Trophoblast cell (in vitro differentiated cells and primary cell): ENCODE measurements around the gene TJP2.

Source experiments
- DNase-seq, 2 donors: peaks; one replicate each; pipeline ENCODE4 v3.0.0-alpha.2; 2016
- H2AFZ ChIP-seq: 2 replicates; pipeline ENCODE4 v1.6.1; 2013; ENCODE audit warnings: low read length, moderate library complexity, mild to moderate bottlenecking; ENCODE audit not compliant: insufficient read depth, poor library complexity
- H2AK5ac ChIP-seq: 2 replicates; pipeline ENCODE4 v1.6.1; 2013; ENCODE audit warnings: mild to moderate bottlenecking, low read length
- H2BK120ac ChIP-seq: 2 replicates; pipeline ENCODE4 v1.6.1; 2013; ENCODE audit warnings: low read length, mild to moderate bottlenecking, moderate library complexity; ENCODE audit not compliant: insufficient read depth, poor library complexity
- H2BK12ac ChIP-seq: 2 replicates; pipeline ENCODE4 v1.6.1; 2013; ENCODE audit warnings: mild to moderate bottlenecking, low read length, moderate library complexity
- H2BK5ac ChIP-seq: 2 replicates; pipeline ENCODE4 v1.6.1; 2013; ENCODE audit warnings: low read length, low read depth, moderate library complexity, mild to moderate bottlenecking; ENCODE audit not compliant: poor library complexity
- H3K14ac ChIP-seq: 2 replicates; pipeline ENCODE4 v1.6.1; 2013; ENCODE audit warnings: mild to moderate bottlenecking, low read length
- H3K18ac ChIP-seq: 2 replicates; pipeline ENCODE4 v1.6.1; 2013; ENCODE audit warnings: mild to moderate bottlenecking, low read length
- H3K23ac ChIP-seq: 2 replicates; pipeline ENCODE4 v1.6.1; 2013; ENCODE audit warnings: low read length
- H3K27ac ChIP-seq: 2 replicates; pipeline ENCODE4 v1.5.1; 2013; ENCODE audit warnings: low read depth, mild to moderate bottlenecking, inconsistent platforms, low read length, moderate library complexity
- H3K27me3 ChIP-seq: 2 replicates; pipeline ENCODE4 v1.6.1; 2013; ENCODE audit warnings: inconsistent platforms, mild to moderate bottlenecking, low read length, moderate library complexity; ENCODE audit not compliant: insufficient read depth
- H3K36me3 ChIP-seq, 2 experiments: 1 replicate in 1 of 2; 2 replicates in 1 of 2; pipeline ENCODE4 v1.6.1; 2013; ENCODE audit warnings: low read length in 2 of 2, mild to moderate bottlenecking in 2 of 2, moderate library complexity in 1 of 2; ENCODE audit not compliant: insufficient read depth in 2 of 2, control insufficient read depth in 1 of 2
- H3K4ac ChIP-seq: 2 replicates; pipeline ENCODE4 v1.6.1; 2013; ENCODE audit warnings: low read depth, mild to moderate bottlenecking, low read length, moderate library complexity
- H3K4me1 ChIP-seq, 2 experiments: 1 replicate in 1 of 2; 2 replicates in 1 of 2; pipeline ENCODE4 v1.6.1; 2013; ENCODE audit warnings: low read length in 2 of 2, mild to moderate bottlenecking in 2 of 2, moderate library complexity in 1 of 2; ENCODE audit not compliant: insufficient read depth in 2 of 2, control insufficient read depth in 1 of 2
- H3K4me2 ChIP-seq: 2 replicates; pipeline ENCODE4 v1.6.1; 2013; ENCODE audit warnings: inconsistent platforms, mild to moderate bottlenecking, low read length, moderate library complexity
- H3K4me3 ChIP-seq: 2 replicates; pipeline ENCODE4 v1.5.1; 2013; ENCODE audit warnings: mild to moderate bottlenecking, low read depth, low read length, inconsistent platforms
- H3K79me1 ChIP-seq: one replicate; pipeline ENCODE4 v1.6.1; 2013; ENCODE audit warnings: low read length
- H3K79me2 ChIP-seq: 2 replicates; pipeline ENCODE4 v1.6.1; 2013; ENCODE audit warnings: low read length, mild to moderate bottlenecking; ENCODE audit not compliant: control insufficient read depth, insufficient read depth, poor library complexity
- H3K9ac ChIP-seq: 2 replicates; pipeline ENCODE4 v1.6.1; 2013; ENCODE audit warnings: mild to moderate bottlenecking, low read length
- H3K9me3 ChIP-seq: 2 replicates; pipeline ENCODE4 v1.6.1; 2013; ENCODE audit warnings: low read depth, mild to moderate bottlenecking, control low read depth, inconsistent platforms, low read length; ENCODE audit not compliant: insufficient read depth
- H4K12ac ChIP-seq: 2 replicates; pipeline ENCODE4 v1.6.1; 2013; ENCODE audit warnings: low read depth, mild to moderate bottlenecking, low read length, moderate library complexity
- H4K8ac ChIP-seq: 2 replicates; pipeline ENCODE4 v1.6.1; 2013; ENCODE audit warnings: low read depth, mild to moderate bottlenecking, low read length, moderate library complexity
- H4K91ac ChIP-seq: one replicate; pipeline ENCODE4 v1.6.1; 2013; ENCODE audit warnings: low read depth, mild to moderate bottlenecking, low read length, moderate library complexity
- WGBS: extraction: QIAGEN DNeasy Blood & Tissue Kit; methylation state at CpG from one replicate; pipeline ENCODE4 v1.1.7; 2013; ENCODE audit warnings: missing lambda C conversion rate; ENCODE audit not compliant: insufficient read length, insufficient coverage; ENCODE audit errors: extremely low coverage; 5-methylcytosine and 5-hydroxymethylcytosine counted together

Gene TJP2

DNA sequence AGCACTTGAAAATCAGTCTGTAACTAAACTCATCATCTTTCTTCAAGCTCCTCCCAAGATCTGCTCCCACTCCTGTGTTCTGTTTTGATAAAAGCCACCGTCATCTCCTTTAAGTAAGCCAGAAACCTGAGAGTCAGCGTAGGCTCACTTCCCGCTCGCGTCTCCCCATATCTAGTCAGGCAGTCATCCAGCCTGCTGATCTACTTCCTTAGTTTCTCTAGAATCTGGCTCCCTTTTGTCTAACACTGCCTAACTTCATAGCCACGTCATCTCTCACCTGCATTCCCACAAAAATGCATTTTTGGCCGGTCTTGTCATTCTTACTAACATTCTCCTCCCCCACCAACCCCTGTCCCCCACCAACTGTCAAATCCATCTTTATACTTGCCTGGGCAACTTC is 3.0 kb upstream of the TJP2 start:
- peak; percentile 79 to 86 for DNase-seq
- H2BK120ac ChIP-seq: no peak overlapping the region
- no peaks in the 10 kb centered on the region for H3K36me3 ChIP-seq
- no peak overlapping the region for H4K12ac ChIP-seq
- peak overlapping the region; percentile 69 for H3K27ac ChIP-seq
- H3K18ac ChIP-seq: no peak overlapping the region
- no peak overlapping the region for H2AK5ac ChIP-seq
- no peak overlapping the region for H2BK5ac ChIP-seq
- peaks cover 24% of the 10 kb centered on the region for H3K79me1 ChIP-seq
- H3K9ac ChIP-seq: no peak overlapping the region
- no peaks in the 10 kb centered on the region for H3K9me3 ChIP-seq
- H3K4me1 ChIP-seq: peaks cover 0 to 12% of the 10 kb centered on the region in 2 experiments
- no peak overlapping the region for H4K91ac ChIP-seq
- no peak overlapping the region for H2AFZ ChIP-seq
- H3K27me3 ChIP-seq: no peaks in the 10 kb centered on the region
- H3K79me2 ChIP-seq: peaks cover 19% of the 10 kb centered on the region
- H3K4me3 ChIP-seq: no peak overlapping the region
- WGBS: no CpG with 5 or more reads among the region's 7 CpGs
- H4K8ac ChIP-seq: no peak overlapping the region
- H2BK12ac ChIP-seq: no peak overlapping the region
- no peak overlapping the region for H3K23ac ChIP-seq
- no peak overlapping the region for H3K14ac ChIP-seq
- H3K4me2 ChIP-seq: peak overlapping the region; percentile 24
- no peak overlapping the region for H3K4ac ChIP-seq

DNA sequence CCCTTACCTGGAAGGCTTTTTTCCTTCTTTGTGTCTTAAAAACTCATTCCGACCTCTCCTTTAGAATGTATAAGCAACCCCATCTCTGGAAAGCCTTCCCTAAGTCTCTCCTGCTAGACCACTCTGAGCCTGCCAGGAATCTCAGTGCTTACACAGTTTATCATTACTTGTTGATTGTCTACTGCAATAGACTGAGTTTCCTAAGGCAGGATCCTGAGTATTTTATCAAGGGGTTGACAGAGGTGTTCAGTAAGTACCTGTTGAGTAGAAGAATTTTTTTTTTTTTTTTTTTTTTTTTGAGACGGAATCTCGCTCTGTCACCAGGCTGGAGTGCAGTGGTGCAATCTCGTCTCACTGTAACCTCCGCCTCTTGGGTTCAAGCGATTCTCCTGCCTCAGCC is 2.6 kb upstream of the TJP2 start:
- Histone ChIP-seq H2AK5ac (no peak overlapping the region), H3K79me2 (peaks cover 20% of the 10 kb centered on the region), H2AFZ (no peak overlapping the region), H3K9me3 (no peaks in the 10 kb centered on the region), H2BK12ac (peak overlapping the region; percentile 44), H4K91ac (peak overlapping the region; percentile 76), H2BK5ac (peak overlapping the region; percentile 81), H3K27me3 (no peaks in the 10 kb centered on the region), H3K23ac (no peak overlapping the region), H3K4ac (no peak overlapping the region), H3K4me1 (peaks cover 0 to 15% of the 10 kb centered on the region in 2 experiments), H3K79me1 (peaks cover 24% of the 10 kb centered on the region), H3K4me2 (peak overlapping the region; percentile 24), H3K36me3 (no peaks in the 10 kb centered on the region), H3K9ac (no peak overlapping the region), H3K27ac (peak overlapping the region; percentile 69), H3K4me3 (no peak overlapping the region), H3K14ac (no peak overlapping the region), H3K18ac (no peak overlapping the region), H4K12ac (no peak overlapping the region), H2BK120ac (peak overlapping the region; percentile 90), H4K8ac (no peak overlapping the region)
- no CpG with 5 or more reads among the region's 6 CpGs for whole genome bisulfite sequencing
- DNase-seq: peak; percentile 34 to 69

DNA sequence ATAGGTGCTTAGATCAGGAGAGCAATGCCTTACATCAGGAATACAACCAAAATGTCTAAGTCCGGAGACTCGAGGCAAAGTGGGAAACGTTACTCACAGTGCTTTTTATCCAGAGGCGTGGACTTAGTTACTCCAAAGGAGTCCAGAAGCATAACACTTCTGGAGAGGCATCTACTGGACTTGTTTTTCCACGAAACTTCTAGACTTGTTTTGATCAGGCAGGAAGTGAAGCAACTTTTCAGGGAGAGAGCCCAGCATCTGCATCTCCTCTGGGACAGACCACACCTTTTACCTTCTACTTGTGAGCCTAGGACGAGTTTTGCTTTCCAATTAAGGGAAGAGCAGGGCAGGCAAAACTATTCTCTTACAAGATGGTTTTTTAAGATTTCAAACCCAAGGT is 1.2 kb upstream of the TJP2 start:
- H3K4ac ChIP-seq: peak overlapping the region; percentile 44
- no peak overlapping the region for H3K9ac ChIP-seq
- H4K8ac ChIP-seq: no peak overlapping the region
- no peak overlapping the region for H4K91ac ChIP-seq
- H3K79me1 ChIP-seq: peaks cover 26% of the 10 kb centered on the region
- no peaks in the 10 kb centered on the region for H3K36me3 ChIP-seq
- no peak for DNase-seq
- H3K9me3 ChIP-seq: no peaks in the 10 kb centered on the region
- no peak overlapping the region for H2AFZ ChIP-seq
- peak overlapping the region; percentile 68 for H2BK12ac ChIP-seq
- H4K12ac ChIP-seq: no peak overlapping the region
- no peak overlapping the region for H2BK5ac ChIP-seq
- peaks cover 4 to 23% of the 10 kb centered on the region in 2 experiments for H3K4me1 ChIP-seq
- no peak overlapping the region for H3K4me2 ChIP-seq
- H3K27me3 ChIP-seq: no peaks in the 10 kb centered on the region
- H3K4me3 ChIP-seq: no peak overlapping the region
- no peak overlapping the region for H3K14ac ChIP-seq
- peak overlapping the region; percentile 64 for H3K18ac ChIP-seq
- H2AK5ac ChIP-seq: no peak overlapping the region
- WGBS: no CpG with 5 or more reads among the region's 6 CpGs
- H2BK120ac ChIP-seq: peak overlapping the region; percentile 49
- no peak overlapping the region for H3K23ac ChIP-seq
- peak overlapping the region; percentile 91 for H3K27ac ChIP-seq
- H3K79me2 ChIP-seq: peaks cover 28% of the 10 kb centered on the region

GRCh38 chr9:69173497-69173890 is 583 bp upstream of the TJP2 start:
- H2AK5ac ChIP-seq: no peak overlapping the region
- WGBS: no CpG with 5 or more reads among the region's 17 CpGs
- H4K91ac ChIP-seq: peak overlapping the region; percentile 98
- H3K18ac ChIP-seq: peak overlapping the region; percentile 99
- H2BK120ac ChIP-seq: peak overlapping the region; percentile 76
- H2BK5ac ChIP-seq: peak overlapping the region; percentile 99
- no peaks in the 10 kb centered on the region for H3K27me3 ChIP-seq
- no peaks in the 10 kb centered on the region for H3K9me3 ChIP-seq
- DNase-seq: no peak
- H3K4ac ChIP-seq: peak overlapping the region; percentile 53
- no peak overlapping the region for H4K12ac ChIP-seq
- peak overlapping the region; percentile 100 for H3K14ac ChIP-seq
- peak overlapping the region; percentile 79 for H2BK12ac ChIP-seq
- H3K23ac ChIP-seq: no peak overlapping the region
- H3K4me2 ChIP-seq: peak overlapping the region; percentile 60
- H2AFZ ChIP-seq: peak overlapping the region; percentile 81
- H3K79me1 ChIP-seq: peaks cover 26% of the 10 kb centered on the region
- peak overlapping the region; percentile 91 for H3K27ac ChIP-seq
- H3K9ac ChIP-seq: peak overlapping the region; percentile 2
- peak overlapping the region; percentile 89 for H3K4me3 ChIP-seq
- no peaks in the 10 kb centered on the region for H3K36me3 ChIP-seq
- H3K4me1 ChIP-seq: peaks cover 4 to 23% of the 10 kb centered on the region in 2 experiments
- peaks cover 28% of the 10 kb centered on the region for H3K79me2 ChIP-seq
- peak overlapping the region; percentile 88 for H4K8ac ChIP-seq
